NT2/D1 (cell line): ENCODE data around the gene PALB2.
"Not testable (repeated sequence)": the region's sequence is repeated elsewhere in the genome, so short reads cannot be mapped to it uniquely, and the experiment has no call there.

Experiments used
- DNase-seq: peaks from one replicate; pipeline ENCODE4 v3.0.0-alpha.2; 2011; ENCODE audit warnings: low read depth, low spot score
- H3K27me3 ChIP-seq: 2 replicates; pipeline ENCODE4 v1.6.0; 2011; ENCODE audit warnings: mild to moderate bottlenecking; ENCODE audit not compliant: insufficient read length, insufficient read depth
- H3K36me3 ChIP-seq: 2 replicates; pipeline ENCODE4 v1.6.1; 2011; ENCODE audit warnings: mild to moderate bottlenecking, low read length, mixed read lengths; ENCODE audit not compliant: insufficient read depth, insufficient read length
- H3K4me1 ChIP-seq: 2 replicates; pipeline ENCODE4 v1.5.1; 2011; ENCODE audit not compliant: insufficient read depth, insufficient read length
- H3K4me3 ChIP-seq: 2 replicates; pipeline ENCODE4 v1.5.1; 2011; ENCODE audit warnings: low read depth; ENCODE audit not compliant: insufficient read length
- H3K9ac ChIP-seq: 2 replicates; pipeline ENCODE4 v1.6.0; 2011; ENCODE audit warnings: low read depth; ENCODE audit not compliant: insufficient read length
- H3K9me3 ChIP-seq: 2 replicates; pipeline ENCODE4 v1.5.1; 2011; ENCODE audit warnings: mild to moderate bottlenecking, low read length; ENCODE audit not compliant: insufficient read depth
- SUZ12 ChIP-seq: IDR thresholded peaks from 2 replicates; pipeline ENCODE4 v1.6.1; 2011; ENCODE audit not compliant: insufficient read length, insufficient read depth; ENCODE audit errors: extremely low read depth
- YY1 ChIP-seq: IDR thresholded peaks from 2 replicates; pipeline ENCODE4 v1.6.1; 2011; ENCODE audit not compliant: insufficient read length, insufficient read depth
- ZNF274 ChIP-seq: IDR thresholded peaks from 2 replicates; pipeline ENCODE4 v1.6.1; 2011; ENCODE audit warnings: mild to moderate bottlenecking, low read depth, low read length

Gene PALB2

DNA sequence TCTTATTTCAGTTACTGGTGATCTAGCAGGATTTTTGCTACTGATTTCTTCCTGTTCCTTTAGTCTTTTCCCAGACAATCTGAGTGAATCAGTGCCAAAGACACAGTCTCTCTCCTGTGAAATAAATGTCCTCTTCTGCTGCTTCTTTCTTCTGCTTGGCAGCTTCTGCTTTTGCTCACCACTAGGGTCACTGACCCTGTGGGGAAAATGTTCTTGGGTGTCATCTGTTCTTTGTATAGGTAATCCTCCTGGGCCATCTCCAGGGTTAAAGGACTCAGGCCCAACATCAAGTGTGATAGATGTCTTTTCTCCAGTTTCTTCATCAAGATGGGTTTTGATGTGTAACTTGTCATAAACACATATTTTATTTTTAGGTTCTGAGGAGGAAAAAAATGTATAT lies 5.2 kb downstream of the PALB2 start:
- no peaks in the 10 kb centered on the region for H3K4me1 ChIP-seq
- H3K27me3 ChIP-seq, result no peaks in the 10 kb centered on the region
- H3K36me3 ChIP-seq, result peaks cover 76% of the 10 kb centered on the region
- H3K9me3 ChIP-seq, result no peaks in the 10 kb centered on the region
- TF ChIP-seq ZNF274 (no peak), YY1 (no peak), SUZ12 (no peak)
- no peak for DNase-seq
- H3K4me3 ChIP-seq, result no peak overlapping the region
- no peak overlapping the region for H3K9ac ChIP-seq

DNA sequence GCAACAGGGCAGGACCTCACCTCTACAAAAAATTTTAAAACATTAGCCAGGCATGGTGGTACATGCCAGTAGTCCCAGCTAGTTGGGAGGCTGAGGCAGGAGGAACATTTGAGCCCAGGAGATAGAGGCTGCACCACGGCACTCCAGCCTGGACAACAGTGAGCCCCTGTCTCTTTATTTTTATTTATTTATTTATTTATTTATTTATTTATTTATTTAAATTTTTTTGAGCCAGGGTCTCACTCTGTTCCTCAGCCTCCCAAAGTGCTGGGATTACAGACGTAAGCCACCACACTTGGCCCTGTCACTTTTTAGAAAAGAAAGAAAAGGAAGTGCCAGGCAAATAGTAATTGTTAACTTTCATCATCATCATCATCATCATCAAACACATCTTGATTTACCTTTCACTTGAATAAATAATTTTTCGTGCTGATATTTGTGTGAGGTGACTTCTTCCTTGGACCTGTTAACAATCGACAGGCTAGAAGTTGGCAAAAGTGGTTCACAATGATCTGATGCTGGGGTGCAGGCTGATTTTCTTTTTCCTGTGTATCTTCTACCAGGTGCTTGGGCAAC lies 6.6 kb downstream of the PALB2 start:
- Histone ChIP-seq H3K9ac (no peak overlapping the region), H3K36me3 (peaks cover 80% of the 10 kb centered on the region), H3K4me3 (no peak overlapping the region), H3K4me1 (no peaks in the 10 kb centered on the region), H3K27me3 (no peaks in the 10 kb centered on the region), H3K9me3 (no peaks in the 10 kb centered on the region)
- TF ChIP-seq YY1 (no peak), SUZ12 (no peak), ZNF274 (no peak)
- DNase-seq, result no peak

DNA sequence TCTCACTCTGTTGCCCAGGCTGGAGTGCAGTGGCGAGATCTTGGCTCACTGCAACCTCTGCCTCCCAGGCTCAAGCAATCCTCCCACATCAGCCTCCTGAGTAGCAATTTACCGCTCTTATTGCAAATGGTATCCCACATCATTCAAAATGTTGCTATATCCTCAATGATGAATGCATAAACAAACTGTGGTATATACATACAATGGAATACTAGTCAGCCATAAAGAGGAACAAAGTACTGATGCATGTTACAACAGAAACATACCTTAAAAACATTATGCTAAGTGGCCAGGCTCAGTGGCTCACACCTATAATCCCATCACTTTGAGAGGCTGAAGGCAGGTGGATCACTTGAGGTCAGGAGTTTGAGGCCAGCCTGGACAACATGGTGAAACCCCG lies 9.2 kb downstream of the PALB2 start:
- not testable (repeated sequence) for DNase-seq, H3K4me3 ChIP-seq, H3K27me3 ChIP-seq, H3K9me3 ChIP-seq, H3K4me1 ChIP-seq, H3K9ac ChIP-seq
- peaks cover 83% of the 10 kb centered on the region for H3K36me3 ChIP-seq

DNA sequence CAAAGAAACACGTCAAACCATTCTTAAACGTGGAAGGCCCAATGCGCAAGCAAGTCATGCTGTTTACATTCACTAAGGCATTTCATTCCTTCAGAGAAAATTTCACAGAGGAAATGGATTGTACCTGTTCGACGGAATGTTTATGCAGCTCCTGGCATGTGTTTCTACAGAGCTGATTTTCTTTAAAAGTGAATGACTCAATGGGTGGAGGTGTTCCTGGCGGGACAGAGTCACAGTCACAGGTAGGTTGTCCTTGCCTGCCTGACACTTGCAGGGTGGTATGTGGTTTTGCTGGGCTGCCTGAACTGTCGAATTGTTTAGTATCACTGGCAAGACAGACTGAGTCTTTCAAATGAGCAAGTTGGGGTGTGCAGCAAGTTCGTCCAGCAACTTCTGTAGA lies 11.6 kb downstream of the PALB2 start:
- H3K4me1 ChIP-seq, result no peaks in the 10 kb centered on the region
- no peak overlapping the region for H3K9ac ChIP-seq
- TF ChIP-seq ZNF274 (no peak), SUZ12 (no peak), YY1 (no peak)
- no peak for DNase-seq
- H3K9me3 ChIP-seq, result no peaks in the 10 kb centered on the region
- H3K36me3 ChIP-seq, result peaks cover 81% of the 10 kb centered on the region
- H3K4me3 ChIP-seq, result no peak overlapping the region
- H3K27me3 ChIP-seq, result no peaks in the 10 kb centered on the region

DNA sequence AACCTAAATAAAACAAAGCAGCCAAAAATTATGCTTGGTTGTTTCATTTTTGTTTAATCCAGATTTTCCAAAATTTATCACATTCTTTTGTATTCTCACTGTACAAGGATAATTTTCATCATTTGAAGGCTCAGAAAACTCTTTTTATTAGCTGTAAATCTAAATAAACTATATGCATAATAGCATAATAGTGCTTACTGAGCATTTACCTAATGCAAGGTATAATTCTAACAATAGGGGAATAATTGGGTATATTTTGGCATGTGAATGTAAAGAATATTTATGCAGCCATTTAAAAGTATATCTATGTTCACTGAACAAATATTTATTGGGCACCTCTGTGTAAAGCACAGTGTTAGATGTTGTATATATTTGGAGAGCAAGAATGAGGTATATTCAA lies 17.0 kb downstream of the PALB2 start:
- H3K9me3 ChIP-seq, result no peaks in the 10 kb centered on the region
- no peak overlapping the region for H3K4me3 ChIP-seq
- H3K36me3 ChIP-seq, result peaks cover 90% of the 10 kb centered on the region
- H3K27me3 ChIP-seq, result no peaks in the 10 kb centered on the region
- H3K9ac ChIP-seq, result no peak overlapping the region
- TF ChIP-seq YY1 (no peak), ZNF274 (no peak), SUZ12 (no peak)
- no peak for DNase-seq
- no peaks in the 10 kb centered on the region for H3K4me1 ChIP-seq

DNA sequence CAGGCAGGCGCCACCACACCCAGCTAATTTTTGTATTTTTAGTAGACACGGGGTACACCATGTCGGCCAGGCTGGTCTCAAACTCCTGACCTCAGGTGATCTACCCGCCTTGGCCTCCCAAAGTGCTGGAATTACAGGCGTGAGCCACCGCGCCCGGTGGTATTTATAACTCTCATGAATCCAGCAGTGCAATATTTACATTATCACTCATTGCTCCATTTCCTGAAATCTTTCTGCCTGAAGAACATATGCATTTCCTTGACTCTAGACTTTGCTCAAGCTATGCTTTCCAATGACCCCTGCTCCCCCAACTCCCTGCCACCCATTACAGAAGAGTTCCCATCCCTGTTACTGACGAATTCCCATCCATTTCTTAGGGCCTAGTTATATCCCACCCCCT lies 25.3 kb downstream of the PALB2 start:
- DNase-seq, result no peak
- TF ChIP-seq YY1 (no peak), ZNF274 (no peak), SUZ12 (no peak)
- Histone ChIP-seq H3K4me1 (no peaks in the 10 kb centered on the region), H3K36me3 (peaks cover 90% of the 10 kb centered on the region), H3K4me3 (no peak overlapping the region), H3K9ac (no peak overlapping the region), H3K27me3 (no peaks in the 10 kb centered on the region), H3K9me3 (no peaks in the 10 kb centered on the region)

DNA sequence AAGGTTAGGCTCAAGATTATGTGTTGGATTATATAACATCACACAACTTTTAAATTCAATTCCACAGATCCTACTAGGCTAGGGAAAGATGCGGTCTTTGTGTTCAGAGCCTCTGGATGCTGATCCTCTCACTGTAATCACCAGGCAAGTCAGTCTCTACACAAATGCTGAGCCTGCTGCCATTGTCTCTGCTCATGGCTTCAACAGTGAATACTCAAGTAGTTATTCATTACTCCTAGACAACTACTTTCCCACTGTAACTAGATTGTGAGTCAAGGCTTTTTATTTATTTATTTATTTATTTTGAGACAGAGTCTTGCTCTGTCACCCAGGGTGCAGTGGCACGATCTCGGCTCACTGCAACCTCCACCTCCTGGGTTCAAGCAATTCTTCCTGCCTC lies 29.2 kb downstream of the PALB2 start:
- H3K36me3 ChIP-seq, result peaks cover 78% of the 10 kb centered on the region
- no peaks in the 10 kb centered on the region for H3K27me3 ChIP-seq
- TF ChIP-seq SUZ12 (no peak), YY1 (no peak), ZNF274 (no peak)

DNA sequence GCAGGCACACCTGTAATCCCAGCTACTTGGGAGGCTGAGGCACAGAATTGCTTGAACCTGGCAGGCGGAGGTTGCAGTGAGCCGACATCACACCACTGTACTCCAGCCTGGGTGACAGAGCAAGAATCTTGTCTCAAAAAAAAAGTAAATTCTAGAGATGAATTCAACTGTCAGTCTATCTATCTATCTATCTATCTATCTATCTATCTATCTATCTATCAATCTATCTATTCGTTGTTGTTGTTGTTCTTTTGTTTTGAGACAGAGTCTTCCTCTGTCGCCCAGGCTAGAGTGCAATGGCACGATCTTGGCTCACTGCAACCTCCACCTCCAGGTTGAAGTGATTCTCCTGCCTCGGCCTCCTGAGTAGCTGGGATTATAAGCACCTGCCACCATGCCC lies 30.2 kb downstream of the PALB2 start:
- H3K4me3 ChIP-seq, H3K9me3 ChIP-seq, DNase-seq, H3K27me3 ChIP-seq, H3K9ac ChIP-seq, H3K4me1 ChIP-seq: not testable (repeated sequence)
- H3K36me3 ChIP-seq, result peaks cover 79% of the 10 kb centered on the region

More for the DNA sequence above, 29.2 kb downstream of the PALB2 start:
- no peak overlapping the region for H3K4me3 ChIP-seq
- no peaks in the 10 kb centered on the region for H3K9me3 ChIP-seq
- no peak for DNase-seq
- H3K9ac ChIP-seq, result no peak overlapping the region
- no peaks in the 10 kb centered on the region for H3K4me1 ChIP-seq
